Mononuclear cell (primary cell): ENCODE results near the gene SUSD1. TPM values are rescaled to one million over a fixed set of nuclear protein-coding genes. Genes with fewer than 3 reads are reported as not detected.
"Not testable (repeated sequence)": the region's sequence is repeated elsewhere in the genome, so short reads cannot be mapped to it uniquely, and the experiment has no call there.

Experiments used
- H3K27me3 ChIP-seq: 2 replicates; pipeline ENCODE4 v1.6.0; 2011; ENCODE audit warnings: low read length, control low read depth; ENCODE audit not compliant: insufficient read depth
- H3K4me1 ChIP-seq: 2 replicates; pipeline ENCODE4 v1.5.1; 2011; ENCODE audit warnings: mild to moderate bottlenecking, low read length, control low read depth; ENCODE audit not compliant: insufficient read depth
- H3K4me3 ChIP-seq: 2 replicates; pipeline ENCODE4 v1.5.1; 2011; ENCODE audit warnings: mild to moderate bottlenecking, low read length, moderate library complexity
- H3K9me3 ChIP-seq: 2 replicates; pipeline ENCODE4 v1.5.1; 2011; ENCODE audit warnings: low read depth, mild to moderate bottlenecking, control low read depth, low read length
- total RNA-seq: library from RNA; depleted of rRNA; stranded (reverse); fragments of >200 nt; gene quantifications from one replicate; pipeline ENCODE4 v1.2.3, GENCODE V29; 2012

SUSD1 gene
- total RNA-seq, 1 donor: 28.5 TPM

DNA sequence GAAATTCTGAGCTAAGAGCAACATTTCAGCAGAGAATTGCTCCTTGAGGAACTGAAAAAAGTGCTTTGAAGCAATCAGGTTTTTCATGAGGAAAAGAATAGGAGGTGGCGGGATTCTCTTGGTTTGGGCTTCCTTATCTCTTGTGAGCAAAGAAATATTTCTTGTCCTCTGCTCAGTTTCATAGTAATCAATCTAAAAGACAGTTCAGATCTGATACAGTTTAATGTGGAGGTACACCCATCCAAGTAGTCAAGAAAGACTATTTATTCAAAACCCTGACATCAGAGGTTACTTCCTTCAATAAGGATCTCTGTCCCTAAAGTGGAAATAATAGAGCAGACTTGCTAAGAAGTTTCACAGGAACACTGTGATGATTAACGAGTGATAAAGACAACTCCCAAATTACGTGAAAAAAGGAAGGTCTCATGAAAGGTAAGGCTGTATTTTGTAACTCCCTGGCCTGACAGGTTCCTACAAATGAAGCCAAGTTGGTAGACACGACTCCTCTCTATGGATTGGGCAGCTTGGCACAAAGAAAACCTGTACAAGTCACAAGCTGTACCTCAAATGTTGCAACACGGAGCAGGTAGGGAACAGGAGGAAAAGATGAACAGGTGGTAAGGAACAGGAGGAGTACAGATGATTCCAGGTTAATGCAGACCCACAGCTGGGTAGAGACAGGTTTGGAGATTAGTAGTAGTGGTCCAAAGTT, 94.1 kb downstream of the SUSD1 start:
- no peaks in the 10 kb centered on the region for H3K27me3 ChIP-seq

DNA sequence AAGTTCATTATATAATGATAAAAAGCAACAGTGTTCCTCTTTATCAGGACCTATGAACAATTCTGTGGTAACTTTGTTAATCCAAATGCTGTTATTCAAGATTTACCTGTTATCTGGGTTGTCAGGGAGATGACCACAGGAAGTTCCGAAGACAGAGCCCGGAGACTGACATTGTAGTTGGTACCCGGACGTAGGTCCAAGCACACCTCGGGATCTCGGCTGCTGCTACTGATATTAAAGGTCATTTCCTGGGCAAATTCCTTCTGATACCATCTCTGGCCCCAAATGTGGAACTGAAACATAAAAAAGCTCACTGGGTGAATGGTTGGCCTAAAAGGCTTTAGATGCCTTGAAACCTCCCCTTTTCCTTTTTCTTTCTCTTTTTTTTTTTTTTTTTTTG, 96.7 kb downstream of the SUSD1 start:
- Histone ChIP-seq H3K4me1 (peaks cover 19% of the 10 kb centered on the region), H3K4me3 (no peak overlapping the region), H3K27me3 (no peaks in the 10 kb centered on the region)

More for the DNA sequence above, 94.1 kb downstream of the SUSD1 start:
- Histone ChIP-seq H3K9me3 (no peaks in the 10 kb centered on the region), H3K4me1 (peaks cover 5% of the 10 kb centered on the region), H3K4me3 (no peak overlapping the region)

DNA sequence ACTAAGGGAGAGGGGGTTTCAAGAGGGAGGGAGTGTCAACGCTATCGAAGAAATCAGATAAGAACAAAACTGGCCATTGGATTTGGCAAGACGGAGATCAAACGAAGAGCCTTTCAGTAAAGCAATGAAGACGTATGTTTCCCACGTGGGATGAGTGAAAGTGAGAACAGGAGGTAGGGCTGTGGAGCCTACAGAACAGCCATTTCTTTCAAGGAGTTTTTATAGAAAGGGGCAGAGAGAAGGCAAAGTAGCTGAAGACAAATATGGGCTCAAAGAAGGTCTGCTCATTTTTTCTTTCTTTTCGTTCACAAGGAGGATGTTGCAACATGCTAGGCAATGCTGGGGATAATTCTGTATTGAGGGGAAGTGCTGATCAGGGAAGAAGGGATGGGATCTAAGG, 98.3 kb downstream of the SUSD1 start:
- H3K4me1 ChIP-seq: peaks cover 27% of the 10 kb centered on the region
- H3K27me3 ChIP-seq: no peaks in the 10 kb centered on the region
- H3K9me3 ChIP-seq: no peaks in the 10 kb centered on the region
- H3K4me3 ChIP-seq: no peak overlapping the region

More for the DNA sequence above, 96.7 kb downstream of the SUSD1 start:
- H3K9me3 ChIP-seq: no peaks in the 10 kb centered on the region

DNA sequence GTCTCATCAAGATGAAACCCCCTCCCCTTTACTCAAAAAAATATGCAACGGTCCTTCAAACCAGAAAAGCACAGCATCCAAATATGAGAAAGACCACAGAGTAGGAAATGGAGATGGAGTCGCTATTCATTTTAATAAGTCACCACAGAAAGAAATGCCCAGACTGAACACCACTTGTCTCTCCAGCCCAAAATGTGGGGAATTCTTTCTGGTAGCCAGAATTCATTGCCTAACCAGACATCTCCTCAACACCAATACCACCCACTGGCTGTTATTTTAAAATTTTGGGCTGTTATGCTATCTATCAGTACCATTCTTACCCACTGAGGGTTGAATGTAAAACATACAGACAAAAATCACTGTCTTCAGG, 100.1 kb downstream of the SUSD1 start:
- Histone ChIP-seq H3K4me3 (no peak overlapping the region), H3K4me1 (peaks cover 34% of the 10 kb centered on the region), H3K27me3 (no peaks in the 10 kb centered on the region), H3K9me3 (no peaks in the 10 kb centered on the region)

DNA sequence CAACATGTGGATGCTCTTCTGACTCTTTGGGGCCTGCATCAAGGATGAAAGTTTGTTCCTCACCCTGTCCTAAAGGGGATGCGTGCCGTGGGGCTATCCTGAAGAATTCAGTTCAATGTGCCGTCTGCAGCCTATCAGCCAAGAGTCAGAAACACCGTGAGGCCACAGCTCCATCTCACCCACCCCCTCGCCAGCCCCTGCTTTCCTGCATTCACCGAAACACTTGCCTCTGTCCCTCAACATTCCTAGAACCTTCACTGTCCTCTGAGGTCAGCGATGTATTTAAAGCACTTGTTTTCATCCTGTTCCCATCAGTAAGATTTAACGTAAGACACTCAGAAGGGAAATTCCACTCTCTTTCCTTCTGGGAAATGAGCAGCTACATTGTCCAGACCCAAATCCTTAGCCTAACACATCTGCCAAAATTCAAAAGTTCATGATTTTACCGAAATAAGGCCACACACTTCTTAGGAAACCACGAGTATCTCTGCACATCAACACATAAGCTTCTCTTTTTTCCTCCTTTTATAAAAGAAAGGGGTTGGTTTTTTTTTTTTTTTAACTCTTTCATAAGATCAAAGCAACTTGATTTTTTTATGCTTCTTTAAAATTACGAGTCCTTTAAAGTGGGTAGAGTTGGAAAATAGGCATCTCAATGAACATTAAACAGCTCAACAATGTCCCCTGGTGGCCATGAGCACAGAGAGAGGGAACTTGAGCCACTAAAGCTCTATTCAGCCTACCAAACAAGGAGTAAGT, 100.7 kb downstream of the SUSD1 start:
- Histone ChIP-seq H3K4me3 (no peak overlapping the region), H3K27me3 (no peaks in the 10 kb centered on the region), H3K4me1 (peaks cover 38% of the 10 kb centered on the region), H3K9me3 (no peaks in the 10 kb centered on the region)

DNA sequence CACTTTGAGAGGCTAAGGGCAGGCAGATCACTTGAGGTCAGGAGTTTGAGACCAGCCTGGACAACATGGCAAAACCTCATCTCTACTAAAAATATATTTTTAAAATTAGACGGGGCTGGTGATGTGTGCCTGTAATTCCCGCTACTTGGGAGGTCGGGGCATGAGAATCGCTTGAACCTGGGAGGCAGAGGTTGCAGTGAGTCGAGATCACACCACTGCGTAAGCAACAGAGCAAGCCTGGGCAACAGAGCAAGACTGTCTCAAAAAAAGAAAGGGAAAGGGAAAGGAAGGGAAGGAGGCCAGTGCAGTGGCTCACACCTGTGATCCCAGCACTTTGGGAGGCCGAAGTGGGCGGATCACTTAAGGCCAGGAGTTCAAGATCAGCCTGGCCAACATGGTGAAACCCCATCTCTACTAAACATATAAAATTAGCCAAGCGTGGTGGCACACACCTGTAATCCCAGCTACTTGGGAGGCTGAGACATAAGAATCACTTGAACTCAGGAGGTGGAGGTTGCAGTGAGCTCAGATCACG, 101.4 kb downstream of the SUSD1 start:
- H3K4me1 ChIP-seq: peaks cover 45% of the 10 kb centered on the region

DNA sequence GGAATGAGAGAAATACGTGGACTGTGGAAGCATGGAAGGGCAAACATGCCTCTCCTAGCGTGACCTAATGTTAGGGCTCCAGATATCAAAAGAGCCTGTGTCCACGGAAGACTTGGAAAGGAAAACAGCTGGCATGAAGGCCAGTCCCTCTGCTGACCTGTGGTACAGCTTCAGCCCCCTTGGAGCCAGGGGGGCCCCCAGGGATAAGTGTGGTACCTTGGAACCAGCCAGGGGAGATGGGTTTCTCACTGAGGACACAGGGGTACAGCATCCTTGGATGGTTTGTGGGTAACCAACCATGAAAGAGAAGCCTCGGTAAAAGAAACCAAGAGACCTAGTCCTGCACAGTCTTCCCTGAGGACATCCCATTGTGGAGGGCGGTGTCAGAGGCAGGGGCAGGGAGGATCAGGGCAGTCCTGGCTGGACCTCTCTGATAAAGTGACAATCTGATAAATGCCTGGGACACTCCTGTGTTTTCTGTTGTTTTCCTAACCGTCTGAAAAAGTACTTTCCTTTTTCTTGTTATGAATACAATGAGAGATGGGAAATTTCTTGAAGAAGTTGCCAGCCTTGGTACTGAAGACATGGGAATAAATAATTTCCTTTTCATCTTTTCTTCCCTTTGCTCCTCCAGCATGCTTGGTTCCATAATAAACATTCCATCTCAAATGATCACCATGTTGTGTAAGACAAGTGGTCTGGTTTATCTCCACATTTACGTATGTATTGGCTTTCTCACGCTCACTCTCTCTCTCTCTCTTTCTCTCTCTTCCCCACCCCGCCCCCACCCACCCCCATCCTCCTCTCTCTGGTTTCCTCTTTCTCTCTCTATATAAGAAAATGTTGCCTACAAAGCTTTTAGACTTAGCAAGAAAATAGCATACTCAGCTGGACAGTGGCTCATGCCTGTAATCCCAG, 102.1 kb downstream of the SUSD1 start:
- Histone ChIP-seq H3K4me1 (peaks cover 40% of the 10 kb centered on the region), H3K4me3 (no peak overlapping the region), H3K9me3 (no peaks in the 10 kb centered on the region), H3K27me3 (no peaks in the 10 kb centered on the region)

More for the DNA sequence above, 101.4 kb downstream of the SUSD1 start:
- not testable (repeated sequence) for H3K9me3 ChIP-seq, H3K27me3 ChIP-seq, H3K4me3 ChIP-seq

DNA sequence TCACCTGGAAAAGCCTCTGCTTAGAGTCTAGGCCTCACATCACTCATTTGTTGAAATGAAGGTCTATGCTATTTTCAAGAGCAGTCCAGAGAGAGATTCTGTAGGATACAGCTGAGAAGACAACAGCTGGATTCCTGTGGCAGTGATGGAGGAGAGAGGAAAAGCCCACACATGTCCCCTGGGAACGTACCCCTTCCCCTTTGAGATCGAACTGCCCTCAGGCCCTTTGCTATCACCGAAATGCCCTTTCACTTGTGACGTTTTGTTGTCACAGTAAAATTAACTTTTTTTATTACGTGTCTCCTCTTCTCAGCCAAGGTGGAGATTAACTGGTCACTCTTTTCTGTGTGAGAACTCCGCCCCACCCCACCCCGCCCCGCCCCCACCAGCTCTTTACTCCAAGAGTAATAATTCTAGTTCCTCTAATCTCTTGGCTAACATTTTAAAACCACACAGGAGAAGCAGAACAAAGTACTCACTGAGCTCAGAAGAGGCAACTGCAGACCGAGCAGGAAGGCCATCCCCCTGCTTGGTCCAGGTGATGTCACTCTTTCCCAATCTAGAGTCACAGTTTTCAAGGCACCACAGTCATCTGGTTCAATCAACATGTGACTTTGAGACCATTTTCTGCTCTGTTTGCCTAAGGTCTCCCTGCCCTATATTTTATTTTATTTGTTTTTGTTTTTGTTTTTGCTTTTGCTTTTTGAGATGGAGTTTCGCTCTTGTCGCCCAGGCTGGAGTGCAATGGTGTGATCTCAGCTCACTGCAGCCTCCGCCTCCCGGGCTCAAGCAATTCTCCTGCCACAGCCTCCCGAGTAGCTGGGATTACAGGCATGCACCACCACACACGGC, 105.6 kb downstream of the SUSD1 start:
- Histone ChIP-seq H3K4me1 (peaks cover 37% of the 10 kb centered on the region), H3K4me3 (no peak overlapping the region), H3K9me3 (no peaks in the 10 kb centered on the region), H3K27me3 (no peaks in the 10 kb centered on the region)

DNA sequence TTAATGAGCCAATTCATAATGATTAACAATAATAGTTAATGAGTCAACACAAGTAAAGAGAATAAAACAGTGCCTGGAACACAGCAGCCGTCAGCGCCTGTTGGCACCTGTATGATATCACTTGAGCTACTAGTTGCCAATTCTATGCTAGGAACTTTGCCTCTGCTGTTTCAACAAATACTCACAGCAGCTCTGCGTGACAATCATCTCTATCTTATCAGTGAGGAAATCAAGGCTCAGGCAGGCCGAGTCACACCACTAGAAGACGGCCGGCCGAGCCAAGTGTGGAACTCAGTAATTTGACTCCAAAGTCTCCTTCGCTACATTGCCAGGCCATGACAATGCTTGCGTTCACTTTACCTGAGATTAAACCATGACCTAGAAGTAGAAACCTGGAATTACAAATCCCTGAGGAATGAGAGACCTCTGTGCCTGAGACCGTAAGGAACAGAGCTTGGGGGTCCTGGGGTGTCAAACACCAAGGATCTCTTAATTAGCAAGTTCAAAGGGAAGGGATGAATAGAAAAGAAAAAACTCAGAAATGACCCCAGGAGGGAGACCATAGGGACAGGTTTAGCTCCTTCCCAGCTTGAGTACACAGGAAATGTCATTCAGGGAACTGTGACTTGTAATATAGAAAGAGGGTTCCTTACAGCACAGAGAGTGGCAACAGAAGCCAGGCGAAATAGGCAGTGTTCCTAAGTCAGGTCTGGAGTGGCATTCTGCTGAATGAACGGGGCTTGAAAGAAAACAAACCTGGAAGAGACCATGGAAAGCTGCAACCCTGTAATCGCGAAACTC, 109.1 kb downstream of the SUSD1 start:
- Histone ChIP-seq H3K4me3 (no peak overlapping the region), H3K9me3 (no peaks in the 10 kb centered on the region), H3K4me1 (peaks cover 37% of the 10 kb centered on the region), H3K27me3 (no peaks in the 10 kb centered on the region)

DNA sequence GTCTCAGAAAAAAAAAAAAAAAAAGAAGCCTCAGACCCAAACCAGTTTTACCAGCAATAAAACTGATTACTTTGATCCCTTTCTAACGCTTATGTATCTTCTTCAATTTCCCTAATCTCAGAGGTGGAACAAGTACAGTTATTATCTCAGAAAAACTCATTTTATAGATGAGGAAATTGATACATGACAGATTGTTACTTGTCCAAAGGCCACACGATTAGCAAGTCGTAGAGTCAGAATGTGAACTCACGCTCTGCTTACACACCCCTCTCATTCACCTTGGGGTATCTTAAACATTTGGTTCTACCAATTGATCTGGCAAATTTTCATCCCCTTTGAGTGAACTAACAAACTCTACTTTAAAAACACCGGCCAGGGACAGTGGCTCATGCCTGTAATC, 110.2 kb downstream of the SUSD1 start:
- peaks cover 34% of the 10 kb centered on the region for H3K4me1 ChIP-seq
- H3K9me3 ChIP-seq: no peaks in the 10 kb centered on the region
- H3K4me3 ChIP-seq: no peak overlapping the region
- H3K27me3 ChIP-seq: no peaks in the 10 kb centered on the region

DNA sequence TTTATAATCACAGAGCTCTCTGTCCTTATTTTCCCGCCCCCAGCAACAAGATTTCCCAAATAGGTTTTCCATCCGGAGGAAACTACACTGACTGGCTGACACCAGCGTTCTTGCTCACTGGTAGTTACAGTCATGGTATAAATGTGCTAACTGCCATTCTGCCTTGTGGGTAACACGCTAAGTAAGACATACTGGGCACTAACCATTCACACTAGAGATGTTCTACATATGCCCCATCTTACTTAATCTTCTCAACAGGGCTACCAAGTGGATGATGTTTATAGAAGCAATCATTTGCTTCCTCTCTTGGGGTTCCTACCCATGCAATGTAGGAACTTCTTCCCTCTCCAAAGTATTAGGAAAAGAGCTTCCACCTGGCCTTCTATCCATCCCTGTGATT, 111.5 kb downstream of the SUSD1 start:
- Histone ChIP-seq H3K9me3 (no peaks in the 10 kb centered on the region), H3K27me3 (no peaks in the 10 kb centered on the region)

DNA sequence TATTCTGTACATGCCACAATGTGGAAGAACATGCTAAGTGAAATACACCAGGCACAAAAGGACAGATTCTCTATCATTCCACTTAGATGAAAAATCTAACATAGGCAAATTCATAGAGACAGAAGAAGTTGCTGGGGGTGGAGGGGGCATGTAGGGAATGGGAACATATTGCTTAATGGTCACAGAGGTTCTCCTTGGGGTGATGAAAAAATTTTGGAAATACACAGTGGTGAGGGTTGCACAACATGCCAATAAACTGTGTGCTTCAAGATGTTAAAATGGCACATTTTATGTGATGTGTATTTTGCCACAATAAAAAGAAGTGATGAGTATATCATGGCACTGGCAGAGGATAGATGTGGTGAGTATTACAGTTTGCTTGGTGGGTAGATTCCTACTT, 111.9 kb downstream of the SUSD1 start:
- no peak overlapping the region for H3K4me3 ChIP-seq
- no peaks in the 10 kb centered on the region for H3K9me3 ChIP-seq
- no peaks in the 10 kb centered on the region for H3K27me3 ChIP-seq
- peaks cover 24% of the 10 kb centered on the region for H3K4me1 ChIP-seq

More for the DNA sequence above, 111.5 kb downstream of the SUSD1 start:
- H3K4me1 ChIP-seq: peaks cover 24% of the 10 kb centered on the region
- no peak overlapping the region for H3K4me3 ChIP-seq

DNA sequence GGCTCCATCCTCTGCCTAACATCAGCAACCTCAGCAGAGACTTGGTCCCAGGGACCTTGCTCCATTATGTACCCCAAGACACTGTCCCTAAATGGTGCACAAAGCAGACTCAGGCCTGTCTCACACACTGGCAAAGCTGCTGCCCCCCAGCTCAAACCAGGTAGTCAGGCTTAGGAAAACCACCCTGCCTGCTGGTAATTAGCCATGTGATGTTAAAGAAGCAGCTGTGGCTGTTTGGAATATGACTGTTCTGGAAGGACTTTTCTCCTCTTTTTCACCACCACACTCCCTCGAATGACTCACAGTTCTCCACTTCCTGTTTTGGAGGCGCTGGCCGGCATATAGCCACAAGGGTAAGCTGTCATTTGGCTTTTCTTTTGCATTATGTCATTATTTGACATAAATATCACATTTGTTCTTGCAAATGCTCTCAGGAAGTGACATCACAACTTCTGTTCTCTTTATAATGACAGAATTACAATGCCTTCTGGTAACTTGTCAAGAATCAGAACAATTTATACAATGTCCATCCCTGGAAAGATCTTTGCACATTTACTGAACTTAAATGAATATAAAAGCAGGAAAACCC, 113.9 kb downstream of the SUSD1 start:
- Histone ChIP-seq H3K4me3 (no peak overlapping the region), H3K4me1 (peaks cover 24% of the 10 kb centered on the region), H3K9me3 (no peaks in the 10 kb centered on the region), H3K27me3 (no peaks in the 10 kb centered on the region)
